Activated CD4-positive, alpha-beta T cell treated with anti-CD3 and anti-CD28 coated beads, Interleukin-2, Interleukin-4, amounts not matched to agents 100 ng/mL and 50 ng/mL, durations not matched to agents 16 hours and 8 hours (primary cell): ENCODE measurements around the gene PHAF1.

Experiments
- DNase-seq: peaks from one replicate; pipeline ENCODE4 v3.0.0-alpha.2; 2020; ENCODE audit warnings: low spot score

Gene PHAF1

DNA sequence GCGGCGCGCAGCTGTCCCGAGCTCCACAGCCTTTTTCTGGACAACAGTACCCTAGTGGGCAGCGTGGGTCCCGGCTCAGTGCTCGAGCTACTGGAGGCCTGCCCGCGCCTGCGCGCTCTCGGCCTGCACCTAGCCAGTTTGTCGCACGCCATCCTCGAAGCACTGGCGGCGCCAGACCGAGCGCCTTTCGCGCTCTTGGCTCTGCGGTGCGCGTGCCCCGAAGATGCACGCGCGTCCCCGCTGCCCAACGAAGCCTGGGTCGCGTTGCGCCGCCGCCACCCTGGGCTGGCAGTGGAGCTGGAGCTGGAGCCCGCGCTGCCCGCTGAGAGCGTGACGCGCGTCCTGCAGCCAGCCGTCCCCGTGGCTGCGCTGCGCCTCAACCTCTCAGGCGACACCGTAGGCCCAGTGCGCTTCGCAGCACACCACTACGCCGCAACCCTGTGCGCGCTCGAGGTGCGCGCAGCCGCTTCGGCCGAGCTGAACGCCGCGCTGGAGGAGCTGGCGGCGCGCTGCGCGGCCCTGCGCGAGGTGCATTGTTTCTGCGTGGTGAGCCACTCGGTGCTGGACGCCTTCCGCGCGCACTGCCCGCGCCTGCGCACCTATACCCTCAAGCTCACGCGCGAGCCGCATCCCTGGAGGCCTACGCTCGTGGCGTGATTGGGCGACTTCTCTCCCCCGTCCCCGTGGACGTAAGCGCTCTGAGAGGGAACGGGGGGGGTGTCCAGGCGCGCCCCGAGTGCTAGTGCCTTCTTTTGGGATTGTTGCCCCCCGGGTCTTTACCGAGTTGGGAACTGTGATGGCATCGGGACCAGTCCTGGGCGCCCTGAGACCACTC, 53.6 kb downstream of the PHAF1 start:
- peak; percentile 64 for DNase-seq

DNA sequence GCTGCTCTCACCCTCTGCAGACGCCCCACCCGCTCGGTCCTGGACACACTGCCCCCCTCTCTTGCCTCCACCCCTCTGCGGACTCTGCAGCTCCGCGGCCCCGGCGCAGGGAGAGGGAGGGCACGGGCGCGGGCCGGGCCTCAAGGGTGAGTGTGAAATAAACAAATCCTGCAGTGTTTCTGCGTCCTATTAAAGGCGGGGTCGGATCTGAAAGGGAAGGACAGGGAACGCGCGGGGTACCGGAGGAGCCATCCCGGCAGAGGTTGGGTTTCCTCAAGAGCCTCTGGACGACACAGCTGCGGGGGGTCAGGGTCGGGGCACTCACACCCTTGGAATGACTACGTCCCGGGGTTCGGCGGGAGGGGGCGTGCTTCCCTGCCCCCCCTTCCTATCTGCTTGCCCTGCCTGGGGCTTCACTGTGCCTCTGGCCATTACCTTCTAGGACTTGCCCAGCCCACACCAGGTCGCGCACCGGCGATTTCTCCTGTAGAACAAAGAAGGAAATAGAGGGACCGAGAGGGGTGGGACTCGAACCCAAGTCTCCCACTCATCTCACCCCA, 54.3 kb downstream of the PHAF1 start:
- DNase-seq, result no peak

DNA sequence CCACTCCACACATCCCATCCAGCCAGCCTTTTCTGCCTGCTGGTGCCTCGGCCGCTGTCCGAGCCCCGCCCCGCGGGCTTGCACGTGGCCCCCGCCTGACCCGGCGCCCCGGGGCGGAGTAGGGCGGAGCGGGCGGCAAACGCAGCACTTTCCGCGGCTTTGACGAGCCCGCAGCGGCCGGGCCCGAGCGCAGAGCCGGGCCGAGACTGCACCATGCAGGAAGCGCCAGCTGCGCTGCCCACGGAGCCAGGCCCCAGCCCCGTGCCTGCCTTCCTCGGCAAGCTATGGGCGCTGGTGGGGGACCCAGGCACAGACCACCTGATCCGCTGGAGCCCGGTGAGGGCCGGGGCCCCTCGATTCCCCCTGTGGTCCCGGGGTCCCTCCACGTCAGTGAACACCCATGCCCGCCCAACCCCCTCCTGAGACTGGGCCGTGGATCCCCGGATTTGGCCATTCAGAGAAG, 54.9 kb downstream of the PHAF1 start, which contains the start of gene HSF4:
TSS of gene HSF4 (plus strand) at position 147 of the 463 bp plus-strand sequence. CDS start at position 214, 67 bp downstream.
- DNase-seq, result no peak

DNA sequence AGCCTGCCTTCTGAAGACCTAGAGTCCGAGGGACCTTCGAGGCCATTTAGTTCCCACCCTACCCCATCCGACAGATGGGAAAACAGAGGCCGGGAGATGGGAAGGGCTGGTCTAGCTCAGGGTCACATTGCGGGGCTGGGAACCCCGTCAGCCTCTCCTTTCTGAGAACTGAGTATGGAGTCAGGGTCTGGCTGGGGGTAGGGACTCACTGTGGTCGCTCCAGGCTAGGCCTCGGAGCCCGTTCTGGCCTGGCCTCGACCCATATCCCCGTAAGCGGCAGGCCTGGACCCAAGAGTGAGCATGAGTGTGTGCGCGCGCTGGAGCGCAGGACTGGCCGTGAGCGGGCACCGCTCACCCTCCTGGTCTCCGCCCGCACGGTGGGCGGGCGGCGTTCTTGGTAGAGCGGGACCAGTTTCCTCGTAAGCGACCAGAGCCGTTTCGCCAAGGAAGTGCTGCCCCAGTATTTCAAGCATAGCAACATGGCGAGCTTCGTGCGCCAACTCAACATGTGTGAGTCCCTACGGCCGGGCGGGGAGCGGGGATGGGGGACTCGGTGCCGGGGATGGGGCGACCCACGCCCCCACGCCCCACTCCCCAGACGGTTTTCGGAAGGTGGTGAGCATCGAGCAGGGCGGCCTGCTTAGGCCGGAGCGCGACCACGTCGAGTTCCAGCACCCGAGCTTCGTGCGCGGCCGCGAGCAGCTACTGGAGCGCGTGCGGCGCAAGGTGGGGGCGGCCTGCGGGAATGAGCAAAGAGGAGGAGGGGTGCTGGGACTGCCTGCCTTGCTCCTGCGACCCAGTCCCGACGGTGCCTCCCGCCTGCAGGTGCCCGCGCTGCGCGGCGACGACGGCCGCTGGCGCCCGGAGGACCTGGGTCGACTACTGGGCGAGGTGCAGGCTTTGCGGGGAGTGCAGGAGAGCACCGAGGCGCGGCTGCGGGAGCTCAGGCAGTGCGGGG, 55.7 kb downstream of the PHAF1 start:
- DNase-seq, result no peak

DNA sequence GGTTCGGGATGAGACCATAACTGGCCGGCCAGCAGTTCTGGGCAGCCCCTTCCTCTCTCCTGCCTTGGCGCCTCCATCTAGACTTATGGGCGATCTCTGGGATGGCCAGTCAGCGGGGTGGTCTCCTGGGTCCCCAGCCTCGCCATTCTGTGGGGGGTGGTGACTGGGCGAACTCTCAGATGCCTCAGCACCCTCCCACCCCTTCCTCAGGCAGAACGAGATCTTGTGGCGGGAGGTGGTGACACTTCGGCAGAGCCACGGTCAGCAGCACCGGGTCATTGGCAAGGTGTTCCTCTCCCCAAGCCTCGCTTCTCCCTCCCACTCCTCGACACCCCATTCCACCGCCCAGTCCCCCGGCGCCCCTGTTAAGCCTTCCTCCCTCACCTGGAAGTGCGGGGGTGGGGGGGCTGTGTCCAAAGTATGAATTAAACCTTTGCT, 56.4 kb downstream of the PHAF1 start:
- DNase-seq, result no peak

DNA sequence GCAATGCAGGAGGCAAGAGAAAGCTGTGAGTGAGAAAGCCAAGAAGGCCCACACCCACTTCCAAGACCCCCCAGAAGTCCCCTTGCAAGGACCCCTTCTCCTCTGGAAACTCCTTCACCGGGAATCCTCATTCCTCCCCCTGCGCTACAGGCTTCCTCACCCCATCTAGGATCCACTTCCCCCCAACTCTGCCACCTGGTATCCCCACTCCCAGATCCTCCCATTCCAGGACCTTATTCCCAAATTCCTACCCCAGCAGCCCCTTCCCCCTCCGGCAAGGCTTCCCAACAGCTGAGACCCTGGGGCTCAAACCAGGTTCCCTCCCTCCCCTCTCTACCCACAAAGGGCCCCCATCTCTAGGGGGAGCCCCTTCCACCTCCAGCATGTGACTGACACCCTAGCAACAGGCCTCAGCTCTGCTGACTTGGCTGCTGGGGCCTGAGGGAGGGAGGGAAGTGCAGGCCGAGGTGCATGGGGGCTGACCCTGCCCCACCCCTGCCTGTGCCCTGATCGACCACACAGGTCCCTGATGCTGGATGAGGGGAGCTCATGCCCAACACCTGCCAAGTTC, 56.9 kb downstream of the PHAF1 start:
- no peak for DNase-seq

DNA sequence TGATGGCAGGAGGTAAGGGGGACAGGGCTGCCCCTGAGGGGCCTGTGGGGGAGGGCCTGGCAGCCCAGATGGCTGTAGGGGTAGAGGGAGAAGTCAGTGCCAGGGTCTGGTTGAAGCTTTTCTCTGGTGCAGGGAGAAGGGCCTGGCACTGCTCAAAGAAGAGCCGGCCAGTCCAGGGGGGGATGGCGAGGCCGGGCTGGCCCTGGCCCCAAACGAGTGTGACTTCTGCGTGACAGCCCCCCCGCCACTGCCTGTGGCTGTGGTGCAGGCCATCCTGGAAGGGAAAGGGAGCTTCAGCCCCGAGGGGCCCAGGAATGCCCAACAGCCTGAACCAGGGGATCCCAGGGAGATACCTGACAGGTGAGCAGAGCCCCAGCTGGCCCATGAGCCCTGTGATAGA, 57.8 kb downstream of the PHAF1 start:
- DNase-seq, result no peak

DNA sequence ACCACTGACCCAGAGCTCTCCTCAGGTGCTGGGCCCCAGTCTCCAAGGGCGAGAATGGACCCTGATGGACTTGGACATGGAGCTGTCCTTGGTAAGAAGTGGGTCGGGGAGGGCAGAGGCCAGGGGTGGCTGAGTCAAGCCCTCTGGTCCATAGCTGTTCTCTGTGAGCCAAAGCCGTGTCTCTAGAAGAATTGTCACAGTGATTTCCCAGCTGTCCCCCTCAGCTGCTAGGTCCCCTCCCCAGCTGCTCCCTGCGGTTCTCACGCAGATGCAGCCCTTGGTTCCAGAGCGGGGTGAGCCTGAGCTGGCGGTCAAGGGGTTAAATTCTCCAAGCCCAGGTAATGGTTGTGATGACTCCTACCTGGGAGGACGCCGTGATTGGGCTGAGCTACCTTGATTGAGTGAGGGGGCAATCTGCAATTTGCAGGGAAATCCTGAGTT, 59.3 kb downstream of the PHAF1 start:
- no peak for DNase-seq

DNA sequence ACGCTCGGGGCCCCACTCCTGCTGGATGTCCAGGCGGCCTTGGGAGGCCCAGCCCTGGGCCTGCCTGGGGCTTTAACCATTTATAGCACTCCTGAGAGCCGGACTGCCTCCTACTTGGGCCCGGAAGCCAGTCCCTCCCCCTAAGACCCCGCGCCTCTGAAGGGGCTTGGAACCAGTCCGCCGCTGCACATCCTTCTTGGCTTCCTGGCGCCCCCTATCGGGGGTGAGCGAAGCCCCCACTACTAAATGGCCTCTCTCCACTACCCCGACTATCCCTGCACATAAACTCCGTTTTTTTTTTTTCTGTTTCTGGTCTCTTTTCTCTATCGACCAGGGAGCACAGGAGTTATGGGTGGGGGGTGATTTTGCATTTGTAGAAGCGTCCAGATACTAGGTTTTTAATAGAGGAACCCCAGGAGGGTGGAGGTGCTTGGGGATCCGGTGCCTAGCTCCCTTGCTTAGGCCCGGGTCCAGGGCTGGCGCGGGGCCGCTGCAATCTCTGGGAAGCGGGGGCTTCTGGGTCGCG, 60.0 kb downstream of the PHAF1 start:
- peak; percentile 44 for DNase-seq

DNA sequence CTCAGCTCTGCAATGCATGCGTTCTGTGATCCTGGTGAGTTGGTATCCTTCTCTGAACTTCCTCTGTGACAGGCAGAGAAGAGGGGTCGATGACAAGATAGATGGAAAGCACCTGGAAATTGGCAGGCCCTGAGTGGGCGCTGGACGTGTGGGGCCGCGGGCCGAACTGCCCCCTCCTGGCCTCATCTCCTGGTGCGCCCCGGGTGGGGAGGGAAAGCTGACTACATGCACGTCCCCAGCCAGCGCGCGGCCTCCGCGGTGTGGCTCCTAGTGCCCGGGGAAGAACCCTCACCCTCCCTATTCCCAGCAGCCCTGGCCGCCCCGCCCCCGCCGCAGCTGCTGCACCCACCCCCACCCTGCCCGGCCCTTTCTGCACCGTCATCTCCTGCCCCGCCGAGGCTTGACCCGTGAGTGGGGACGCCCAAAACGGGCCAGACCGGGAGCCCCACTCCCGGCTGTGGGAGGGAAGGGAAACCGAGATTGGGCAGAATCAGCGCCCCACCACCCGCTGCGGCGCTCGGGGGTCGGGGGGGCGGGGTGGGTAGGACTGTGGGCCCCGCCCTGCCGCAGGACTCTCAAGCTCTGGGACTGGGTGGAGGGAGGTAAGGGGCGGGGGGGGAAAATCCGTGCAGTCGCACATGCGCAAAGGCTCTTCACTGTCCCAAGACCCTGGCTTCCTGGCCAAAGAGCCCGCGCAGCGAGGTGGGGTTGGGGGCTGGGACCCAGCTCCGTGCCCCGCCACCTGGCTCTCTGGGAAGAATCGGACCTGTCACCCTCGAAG, 60.6 kb downstream of the PHAF1 start, which contains the start of gene NOL3:
TSS of gene NOL3 (plus strand) at position 371 of the 781 bp plus-strand sequence.
- DNase-seq, result peak; percentile 55

DNA sequence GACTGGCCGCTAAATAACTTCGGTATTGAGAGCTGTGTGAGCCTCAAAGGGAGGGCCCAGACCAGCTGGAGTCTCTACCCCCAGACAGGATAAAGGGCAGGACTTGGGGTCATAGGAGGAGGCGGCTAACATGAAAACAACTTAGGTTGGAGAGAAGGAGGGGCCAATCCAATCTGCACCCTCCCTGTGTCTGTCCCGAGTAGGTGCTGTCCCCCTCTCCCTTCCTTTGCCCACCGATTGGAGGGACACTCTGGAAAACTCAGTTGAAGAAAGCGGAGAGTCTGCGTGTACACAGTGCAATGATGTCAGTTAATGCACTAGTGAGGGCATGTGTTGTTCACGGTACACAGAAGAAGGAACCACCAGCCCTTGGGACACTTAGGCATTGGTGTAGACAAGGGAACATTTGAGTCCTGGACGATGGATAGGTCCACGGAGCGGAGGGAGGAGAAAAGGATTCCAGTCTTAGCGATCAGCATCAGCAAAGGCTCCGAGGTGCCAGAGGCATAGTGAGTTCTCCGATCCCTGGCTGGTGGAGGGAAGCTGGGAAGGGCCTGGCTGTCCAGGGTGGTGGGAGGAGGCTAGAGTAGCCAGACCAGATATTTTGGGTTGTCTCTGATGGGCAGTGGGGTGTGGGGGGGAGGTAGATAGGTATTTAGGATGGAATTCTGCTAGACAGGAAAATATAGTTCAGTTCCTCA, 61.4 kb downstream of the PHAF1 start:
- DNase-seq, result no peak

DNA sequence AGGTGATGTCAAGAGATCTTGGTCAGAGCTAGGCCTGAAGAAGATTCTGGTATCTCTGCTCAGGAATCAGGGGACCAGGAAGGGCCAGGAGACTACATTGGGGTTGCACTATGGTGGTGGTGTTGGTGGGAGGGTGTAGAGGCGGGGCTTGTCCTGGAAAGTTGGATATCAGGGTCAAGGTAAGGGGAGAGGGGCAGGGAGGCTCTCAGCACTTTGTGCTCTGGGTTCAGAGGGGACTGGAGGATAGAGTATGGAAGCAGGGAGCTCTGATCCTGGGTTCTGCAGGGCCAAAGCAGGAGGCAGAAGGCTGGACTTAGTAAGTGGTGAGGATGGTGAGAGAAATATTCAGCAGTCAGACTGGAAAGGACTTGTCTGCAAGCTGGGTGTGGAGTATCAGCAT, 63.6 kb downstream of the PHAF1 start:
- no peak for DNase-seq

DNA sequence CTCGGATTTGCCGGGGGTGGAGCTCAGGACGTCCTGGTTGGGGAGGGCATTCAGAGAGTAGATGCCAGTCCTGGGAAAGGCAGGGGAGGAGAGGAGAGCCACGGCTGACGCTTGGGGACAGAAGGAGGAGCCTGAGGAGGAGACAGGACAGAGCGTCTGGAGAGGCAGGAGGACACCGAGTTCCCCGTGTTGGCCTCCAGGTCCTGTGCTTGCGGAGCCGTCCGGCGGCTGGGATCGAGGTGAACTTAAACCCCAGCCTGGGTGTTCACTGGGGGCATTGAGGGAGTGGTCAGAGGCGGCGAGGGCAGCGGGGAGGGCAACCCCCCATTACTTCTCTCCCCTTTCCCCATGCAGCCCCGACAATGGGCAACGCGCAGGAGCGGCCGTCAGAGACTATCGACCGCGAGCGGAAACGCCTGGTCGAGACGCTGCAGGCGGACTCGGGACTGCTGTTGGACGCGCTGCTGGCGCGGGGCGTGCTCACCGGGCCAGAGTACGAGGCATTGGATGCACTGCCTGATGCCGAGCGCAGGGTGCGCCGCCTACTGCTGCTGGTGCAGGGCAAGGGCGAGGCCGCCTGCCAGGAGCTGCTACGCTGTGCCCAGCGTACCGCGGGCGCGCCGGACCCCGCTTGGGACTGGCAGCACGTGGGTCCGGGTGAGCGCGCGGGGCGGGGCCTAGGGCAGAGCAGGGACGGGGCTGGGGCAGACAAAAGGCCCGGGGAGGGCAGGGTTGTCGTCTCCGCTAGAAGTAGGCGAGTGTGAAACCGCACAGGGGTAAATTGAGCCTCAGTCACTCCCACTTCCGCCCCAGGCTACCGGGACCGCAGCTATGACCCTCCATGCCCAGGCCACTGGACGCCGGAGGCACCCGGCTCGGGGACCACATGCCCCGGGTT, 64.3 kb downstream of the PHAF1 start:
- DNase-seq, result peak; percentile 67

DNA sequence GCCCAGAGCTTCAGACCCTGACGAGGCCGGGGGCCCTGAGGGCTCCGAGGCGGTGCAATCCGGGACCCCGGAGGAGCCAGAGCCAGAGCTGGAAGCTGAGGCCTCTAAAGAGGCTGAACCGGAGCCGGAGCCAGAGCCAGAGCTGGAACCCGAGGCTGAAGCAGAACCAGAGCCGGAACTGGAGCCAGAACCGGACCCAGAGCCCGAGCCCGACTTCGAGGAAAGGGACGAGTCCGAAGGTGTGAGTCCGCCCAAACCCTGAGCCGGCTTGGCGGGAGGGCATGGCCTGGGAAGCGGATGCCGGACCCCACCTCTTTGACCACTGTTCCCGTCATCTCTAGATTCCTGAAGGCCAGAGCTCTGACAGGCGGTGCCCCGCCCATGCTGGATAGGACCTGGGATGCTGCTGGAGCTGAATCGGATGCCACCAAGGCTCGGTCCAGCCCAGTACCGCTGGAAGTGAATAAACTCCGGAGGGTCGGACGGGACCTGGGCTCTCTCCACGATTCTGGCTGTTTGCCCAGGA, 65.0 kb downstream of the PHAF1 start:
- no peak for DNase-seq

DNA sequence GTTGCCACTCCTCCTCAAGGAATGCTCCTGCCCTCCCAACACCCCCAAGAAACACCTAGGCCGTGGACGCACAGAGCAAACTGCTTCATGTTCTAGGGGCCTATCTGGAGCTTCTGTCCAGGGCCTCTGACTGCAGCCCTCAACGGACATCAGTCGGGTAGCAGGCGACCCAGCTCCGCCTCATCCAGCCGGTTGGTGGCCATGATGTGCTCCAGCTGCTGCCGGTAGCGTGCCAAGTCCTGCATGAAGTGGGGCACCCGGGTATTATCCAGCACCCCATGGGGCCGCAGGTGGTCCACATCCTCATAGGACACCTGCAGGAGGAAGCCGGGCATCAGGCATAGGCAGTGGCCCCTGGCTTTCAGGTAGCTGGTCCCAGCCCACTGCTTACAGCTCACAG, 66.9 kb downstream of the PHAF1 start:
- no peak for DNase-seq

DNA sequence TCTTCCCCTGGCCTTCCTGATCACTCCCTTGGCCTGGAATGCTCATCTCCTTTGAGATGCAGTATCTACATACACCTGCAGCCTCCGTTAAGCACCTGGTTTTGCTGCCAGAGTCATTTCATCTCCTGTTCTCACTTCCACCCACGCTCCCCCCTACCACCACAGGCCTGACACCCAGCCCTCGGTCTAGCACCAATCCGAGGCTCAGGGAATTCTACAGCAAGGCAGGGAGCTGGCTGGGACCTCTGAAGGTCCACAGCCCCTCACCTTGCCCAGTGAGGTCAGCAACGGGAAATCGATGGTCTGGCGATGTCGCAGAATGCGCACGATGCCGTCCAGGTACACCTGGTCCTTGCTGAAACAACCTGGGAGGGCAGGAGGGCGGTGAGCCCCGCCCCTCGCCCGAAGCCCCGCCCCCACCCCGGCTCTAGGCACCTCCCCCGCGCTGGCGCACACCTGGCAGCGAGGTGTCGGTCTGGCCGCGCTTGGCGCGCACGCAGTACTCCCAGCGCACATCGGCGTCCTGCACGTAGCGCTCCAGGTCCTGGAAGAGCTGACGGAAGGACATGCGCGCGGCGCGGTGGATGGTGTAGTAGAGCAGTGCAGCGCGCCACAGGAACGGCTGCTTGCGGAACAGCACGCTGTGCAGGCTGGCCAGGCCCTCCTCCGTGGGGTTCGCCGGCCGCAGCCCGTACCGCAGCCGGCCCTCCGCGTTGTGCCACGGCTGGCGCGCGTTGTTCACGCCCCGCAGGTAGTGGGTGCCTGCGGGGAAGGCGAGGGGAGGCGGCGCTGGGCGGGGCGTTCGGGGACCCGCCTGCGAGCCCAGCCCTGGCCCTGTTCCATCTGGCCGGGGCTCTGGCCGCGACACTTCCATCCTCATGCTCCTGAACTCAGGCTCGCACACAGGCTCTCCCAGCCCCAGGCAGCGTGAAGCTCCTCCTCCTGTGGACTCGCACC, 68.3 kb downstream of the PHAF1 start:
- no peak for DNase-seq

DNA sequence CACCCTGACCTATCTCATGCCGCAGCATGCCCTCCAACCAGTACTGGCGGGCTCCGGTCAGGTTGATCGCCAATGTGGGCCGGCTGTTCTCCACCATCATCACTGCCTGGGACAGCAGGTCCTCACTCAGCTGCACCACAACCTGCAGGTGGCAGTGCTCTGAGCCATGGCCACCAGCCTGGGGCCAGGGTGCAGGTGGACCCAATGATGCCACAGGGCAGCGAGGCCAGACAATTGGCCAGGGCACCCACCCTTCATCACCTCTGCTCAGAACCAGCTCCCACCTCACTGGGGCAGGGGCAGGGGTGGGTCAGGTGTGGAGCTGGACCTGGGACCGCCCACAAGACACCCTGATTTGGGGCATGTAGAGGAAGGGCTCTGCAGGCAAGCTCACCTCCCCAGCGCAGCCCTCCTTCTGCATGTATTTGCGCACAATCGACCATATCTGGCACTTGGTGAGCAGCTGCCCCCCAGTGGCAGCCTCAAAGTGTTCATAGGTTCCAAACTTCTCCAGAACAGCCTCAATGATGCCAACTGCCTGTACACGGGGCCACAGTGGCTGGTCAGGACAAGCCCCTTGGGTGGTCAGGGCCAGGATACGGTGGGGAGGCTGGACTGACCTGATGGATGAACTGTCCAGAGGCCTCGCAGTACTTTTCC, 69.8 kb downstream of the PHAF1 start:
- DNase-seq, result no peak
